OCI-LY1 (cell line): ENCODE data around the gene SUN1.

Experiments used
- H2AFZ ChIP-seq: fragments of 200-600 bp; sonication (generic), shearing (Covaris generic); 2 replicates; pipeline ENCODE4 v1.6.0; 2014; ENCODE audit warnings: antibody characterized with exemption, mild to moderate bottlenecking, low read length
- H3F3A ChIP-seq: fragments of 200-600 bp; sonication (generic), shearing (Covaris generic); 2 replicates; pipeline ENCODE4 v1.6.0; 2014; ENCODE audit warnings: mild to moderate bottlenecking, antibody characterized with exemption, low read length, moderate library complexity; ENCODE audit not compliant: insufficient read depth
- H3K27ac ChIP-seq: fragments of 200-600 bp; sonication (generic); 2 replicates; pipeline ENCODE4 v1.5.1; 2014; ENCODE audit warnings: low read length, mixed run types, mild to moderate bottlenecking, low read depth; ENCODE audit not compliant: poor library complexity, severe bottlenecking
- H3K27me3 ChIP-seq: fragments of 200-600 bp; sonication (generic); 2 replicates; pipeline ENCODE4 v1.6.0; 2014; ENCODE audit warnings: antibody characterized with exemption, mild to moderate bottlenecking, low read length, moderate library complexity; ENCODE audit not compliant: insufficient read depth
- H3K36me3 ChIP-seq: fragments of 200-600 bp; sonication (generic); 2 replicates; pipeline ENCODE4 v1.6.1; 2014; ENCODE audit warnings: mild to moderate bottlenecking, antibody characterized with exemption, low read length, moderate library complexity, mixed read lengths; ENCODE audit not compliant: insufficient read depth
- H3K4me1 ChIP-seq: fragments of 200-600 bp; sonication (generic); 2 replicates; pipeline ENCODE4 v1.5.1; 2014; ENCODE audit warnings: mild to moderate bottlenecking, low read length, moderate library complexity; ENCODE audit not compliant: insufficient read depth, severe bottlenecking
- H3K4me2 ChIP-seq: fragments of 200-600 bp; sonication (generic), shearing (Covaris generic); 2 replicates; pipeline ENCODE4 v1.6.1; 2014; ENCODE audit warnings: low read length
- H3K4me3 ChIP-seq: fragments of 200-600 bp; sonication (generic); 2 replicates; pipeline ENCODE4 v1.5.1; 2014; ENCODE audit warnings: low read length, low read depth, mild to moderate bottlenecking, mixed read lengths; ENCODE audit not compliant: poor library complexity, severe bottlenecking
- H3K79me2 ChIP-seq: fragments of 200-600 bp; shearing (Covaris generic); 2 replicates; pipeline ENCODE4 v1.6.1; 2016; ENCODE audit warnings: mixed run types, low read length, mixed read lengths; ENCODE audit not compliant: insufficient read depth
- H3K9ac ChIP-seq: fragments of 200-600 bp; sonication (generic), shearing (Covaris generic); 2 replicates; pipeline ENCODE4 v1.6.1; 2014; ENCODE audit warnings: mild to moderate bottlenecking, low read length, mixed read lengths
- H3K9me2 ChIP-seq: fragments of 200-600 bp; sonication (generic), shearing (Covaris generic); 2 replicates; pipeline ENCODE4 v1.6.1; 2014; ENCODE audit warnings: low read depth, mild to moderate bottlenecking, low read length, mixed read lengths
- H3K9me3 ChIP-seq: fragments of 200-600 bp; shearing (Covaris generic); 2 replicates; pipeline ENCODE4 v1.6.1; 2014; ENCODE audit warnings: low read length, mixed read lengths
- H4K20me1 ChIP-seq: fragments of 200-600 bp; sonication (generic), shearing (Covaris generic); 2 replicates; pipeline ENCODE4 v1.6.0; 2016; ENCODE audit warnings: mild to moderate bottlenecking, low read length; ENCODE audit not compliant: insufficient read depth
- CTCF ChIP-seq: fragments of 200-600 bp; sonication (generic), shearing (Covaris generic); IDR thresholded peaks from 2 replicates; pipeline ENCODE4 v1.5.1; 2017; ENCODE audit warnings: mild to moderate bottlenecking, antibody characterized with exemption, low read length, moderate library complexity, mixed read lengths
- EZH2 ChIP-seq: fragments of 200-600 bp; sonication (generic), shearing (Covaris generic); IDR thresholded peaks from 2 replicates; pipeline ENCODE4 v1.8.0; 2017; ENCODE audit warnings: borderline replicate concordance, mixed run types, mild to moderate bottlenecking, antibody characterized with exemption, low read length, moderate library complexity, mixed read lengths

The SUN1 gene

DNA sequence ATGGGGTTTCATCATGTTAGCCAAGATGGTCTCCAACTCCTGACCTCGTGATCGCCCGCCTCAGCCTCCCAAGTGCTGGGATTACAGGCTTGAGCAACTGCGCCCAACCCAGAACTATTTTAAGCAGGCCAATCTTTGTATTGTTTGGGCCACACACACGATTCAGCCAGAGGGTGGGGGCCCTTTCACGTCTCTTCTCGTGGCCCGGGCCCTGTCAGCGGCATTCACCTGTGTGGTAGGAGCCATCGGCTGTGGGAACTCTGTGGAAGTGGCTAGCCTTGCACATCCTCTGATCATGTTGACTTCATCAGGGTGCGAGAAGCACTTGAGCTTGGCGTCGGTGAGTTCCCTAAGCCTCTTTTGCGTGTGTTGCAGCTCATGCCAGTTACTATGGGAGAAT lies 16.9 kb downstream of the SUN1 start:
- peaks cover 60% of the 10 kb centered on the region for H3K36me3 ChIP-seq
- H3K27me3 ChIP-seq, result no peaks in the 10 kb centered on the region
- H3K4me1 ChIP-seq, result no peaks in the 10 kb centered on the region
- no peaks in the 10 kb centered on the region for H3K9me2 ChIP-seq
- H3K4me2 ChIP-seq, result no peak overlapping the region
- H3K9ac ChIP-seq, result no peak overlapping the region
- no peak overlapping the region for H3K27ac ChIP-seq
- TF ChIP-seq EZH2 (no peak), CTCF (no peak)
- H3K4me3 ChIP-seq, result no peak overlapping the region
- H3K9me3 ChIP-seq, result no peaks in the 10 kb centered on the region
- no peaks in the 10 kb centered on the region for H4K20me1 ChIP-seq
- H2AFZ ChIP-seq, result no peak overlapping the region
- H3F3A ChIP-seq, result no peaks in the 10 kb centered on the region
- H3K79me2 ChIP-seq, result no peaks in the 10 kb centered on the region

GRCh38 chr7:849781-850180 lies 17.5 kb downstream of the SUN1 start:
- H3K79me2 ChIP-seq, result no peaks in the 10 kb centered on the region
- H3K36me3 ChIP-seq, result peaks cover 59% of the 10 kb centered on the region

DNA sequence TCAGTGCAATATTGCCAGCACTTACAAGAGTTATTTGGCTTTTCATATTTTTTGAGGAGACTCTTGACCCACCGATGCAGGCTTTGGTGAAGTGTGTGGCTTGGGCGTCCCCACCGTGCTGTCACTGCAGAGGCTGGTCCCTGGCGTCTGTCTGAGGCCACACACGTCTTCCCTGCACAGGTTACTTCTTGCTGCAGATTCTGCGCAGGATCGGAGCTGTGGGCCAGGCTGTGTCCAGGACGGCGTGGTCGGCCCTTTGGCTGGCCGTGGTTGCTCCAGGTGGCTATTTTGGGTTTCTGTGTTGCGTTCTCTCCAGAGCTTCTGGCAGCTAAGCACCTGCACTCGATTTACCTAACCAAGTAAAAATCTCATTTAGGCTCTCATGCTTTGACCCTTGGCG lies 18.9 kb downstream of the SUN1 start:
- TF ChIP-seq EZH2 (no peak), CTCF (no peak)
- H4K20me1 ChIP-seq, result no peaks in the 10 kb centered on the region

More at GRCh38 chr7:849781-850180, 17.5 kb downstream of the SUN1 start:
- Histone ChIP-seq H3K4me1 (no peaks in the 10 kb centered on the region), H3K9ac (no peak overlapping the region), H3K27me3 (no peaks in the 10 kb centered on the region), H4K20me1 (no peaks in the 10 kb centered on the region), H2AFZ (no peak overlapping the region), H3K4me3 (no peak overlapping the region), H3K9me3 (no peaks in the 10 kb centered on the region), H3F3A (no peaks in the 10 kb centered on the region), H3K27ac (no peak overlapping the region), H3K4me2 (no peak overlapping the region), H3K9me2 (no peaks in the 10 kb centered on the region)
- TF ChIP-seq CTCF, result no peak
- TF ChIP-seq EZH2, result no peak

More for the DNA sequence above, 18.9 kb downstream of the SUN1 start:
- peaks cover 65% of the 10 kb centered on the region for H3K36me3 ChIP-seq
- H3F3A ChIP-seq, result no peaks in the 10 kb centered on the region
- no peak overlapping the region for H3K27ac ChIP-seq
- no peak overlapping the region for H3K4me3 ChIP-seq
- H2AFZ ChIP-seq, result no peak overlapping the region
- H3K9me3 ChIP-seq, result no peaks in the 10 kb centered on the region
- no peak overlapping the region for H3K4me2 ChIP-seq
- no peaks in the 10 kb centered on the region for H3K4me1 ChIP-seq
- H3K79me2 ChIP-seq, result no peaks in the 10 kb centered on the region
- H3K9ac ChIP-seq, result no peak overlapping the region
- H3K27me3 ChIP-seq, result no peaks in the 10 kb centered on the region
- no peaks in the 10 kb centered on the region for H3K9me2 ChIP-seq
